Activated CD4-positive, alpha-beta T cell treated with anti-CD3 and anti-CD28 coated beads, Interleukin-2, amount 50 U/mL, for 48 hours (primary cell): Measurements from ENCODE around the gene ZNF182.
"Not testable (repeated sequence)": the region's sequence is repeated elsewhere in the genome, so short reads cannot be mapped to it uniquely, and the experiment has no call there.

Source experiments
- DNase-seq, 2 experiments: peaks; one replicate each; pipeline ENCODE4 v3.0.0-alpha.2; 2020

The ZNF182 gene

GRCh38 chrX:48001260-48001659, 2.5 kb downstream of the ZNF182 start:
- DNase-seq, result no peak

- no peak for DNase-seq
These were observed 11.1 kb downstream of the ZNF182 start for GRCh38 chrX:47992669-47993068.

- DNase-seq, result no peak
These were observed 11.8 kb downstream of the ZNF182 start for GRCh38 chrX:47992095-47992380.

- no peak for DNase-seq
These were observed 12.3 kb downstream of the ZNF182 start for GRCh38 chrX:47991263-47992094.

- no peak for DNase-seq
These were observed 27.3 kb downstream of the ZNF182 start for GRCh38 chrX:47976254-47977151.

GRCh38 chrX:47973235-47973634, 30.6 kb downstream of the ZNF182 start:
- no peak for DNase-seq

GRCh38 chrX:47965526-47965925, 38.3 kb downstream of the ZNF182 start:
- not testable (repeated sequence) for DNase-seq

GRCh38 chrX:47961830-47962229, 42.0 kb downstream of the ZNF182 start:
- not testable (repeated sequence) for DNase-seq

- DNase-seq, result no peak
These were observed 43.4 kb downstream of the ZNF182 start for GRCh38 chrX:47960406-47960805.

- DNase-seq, result peak; percentile 5 to 12
These were observed 44.9 kb downstream of the ZNF182 start for GRCh38 chrX:47958761-47959342.

GRCh38 chrX:47958206-47958605, 45.6 kb downstream of the ZNF182 start:
- DNase-seq, result not testable (repeated sequence)

GRCh38 chrX:47956016-47956415, 47.8 kb downstream of the ZNF182 start:
- no peak for DNase-seq

- DNase-seq, result not testable (repeated sequence)
These were observed 48.5 kb downstream of the ZNF182 start for GRCh38 chrX:47955295-47955694.

- no peak for DNase-seq
These were observed 62.4 kb downstream of the ZNF182 start for GRCh38 chrX:47941423-47941822.

- DNase-seq, result no peak
These were observed 63.3 kb downstream of the ZNF182 start for GRCh38 chrX:47940448-47940847.

GRCh38 chrX:47936940-47937317, 66.9 kb downstream of the ZNF182 start:
- no peak for DNase-seq

- peak; percentile 4 to 5 for DNase-seq
These were observed 67.4 kb downstream of the ZNF182 start for GRCh38 chrX:47936224-47936939.

GRCh38 chrX:47933946-47934345, 69.8 kb downstream of the ZNF182 start:
- no peak for DNase-seq

GRCh38 chrX:47931970-47932369, 71.8 kb downstream of the ZNF182 start:
- not testable (repeated sequence) for DNase-seq

GRCh38 chrX:47927212-47927611, 76.6 kb downstream of the ZNF182 start:
- DNase-seq, result no peak
